H9 (cell line): ENCODE measurements around the gene ZNF865. TPM values are rescaled to one million over a fixed set of nuclear protein-coding genes. Genes with fewer than 3 reads are reported as not detected.

Experiments
- DNase-seq: peaks from one replicate; pipeline ENCODE4 v3.0.0-alpha.2; 2017
- H2AFZ ChIP-seq: one replicate; pipeline ENCODE4 v1.6.1; 2013; ENCODE audit warnings: mild to moderate bottlenecking, low read length, control low read depth, moderate library complexity
- H2AK5ac ChIP-seq: 2 replicates; pipeline ENCODE4 v1.6.1; 2013; ENCODE audit warnings: low read length, control low read depth, mixed read lengths; ENCODE audit not compliant: insufficient read length
- H2BK120ac ChIP-seq: one replicate; pipeline ENCODE4 v1.6.1; 2013; ENCODE audit warnings: low read depth, mild to moderate bottlenecking, low read length, control low read depth, inconsistent platforms; ENCODE audit not compliant: poor library complexity, severe bottlenecking
- H2BK12ac ChIP-seq: 2 replicates; pipeline ENCODE4 v1.6.1; 2013; ENCODE audit warnings: low read length, control low read depth, mixed read lengths, low read depth; ENCODE audit not compliant: insufficient read length
- H2BK15ac ChIP-seq: 2 replicates; pipeline ENCODE4 v1.6.1; 2013; ENCODE audit warnings: low read depth, low read length, control low read depth
- H2BK20ac ChIP-seq: one replicate; pipeline ENCODE4 v1.6.1; 2013; ENCODE audit warnings: low read depth, mild to moderate bottlenecking, low read length, control low read depth, inconsistent platforms; ENCODE audit not compliant: poor library complexity, severe bottlenecking
- H2BK5ac ChIP-seq: 2 replicates; pipeline ENCODE4 v1.6.1; 2013; ENCODE audit warnings: low read length, control low read depth, mixed read lengths; ENCODE audit not compliant: insufficient read length
- H3K14ac ChIP-seq: 2 replicates; pipeline ENCODE4 v1.6.1; 2013; ENCODE audit warnings: low read length, control low read depth; ENCODE audit not compliant: insufficient read depth
- H3K18ac ChIP-seq: 2 replicates; pipeline ENCODE4 v1.6.1; 2013; ENCODE audit warnings: low read depth, mild to moderate bottlenecking, mixed read lengths, low read length, control low read depth; ENCODE audit not compliant: insufficient read length
- H3K23ac ChIP-seq: 2 replicates; pipeline ENCODE4 v1.6.1; 2013; ENCODE audit warnings: low read length, control low read depth, mixed read lengths, low read depth; ENCODE audit not compliant: insufficient read length
- H3K23me2 ChIP-seq: 2 replicates; pipeline ENCODE4 v1.6.1; 2013; ENCODE audit warnings: low read depth, mild to moderate bottlenecking, mixed read lengths, low read length, control low read depth; ENCODE audit not compliant: insufficient read length, poor library complexity, severe bottlenecking
- H3K27ac ChIP-seq: 2 replicates; pipeline ENCODE4 v1.5.1; 2013; ENCODE audit warnings: low read length, control low read depth, mixed read lengths, low read depth; ENCODE audit not compliant: insufficient read length
- H3K27me3 ChIP-seq: 2 replicates; pipeline ENCODE4 v1.6.1; 2013; ENCODE audit warnings: low read length, control low read depth, inconsistent platforms; ENCODE audit not compliant: insufficient read depth
- H3K4ac ChIP-seq: 2 replicates; pipeline ENCODE4 v1.6.1; 2013; ENCODE audit warnings: low read depth, mild to moderate bottlenecking, control low read depth, inconsistent platforms, low read length, moderate library complexity
- H3K4me1 ChIP-seq: 2 replicates; pipeline ENCODE4 v1.6.1; 2013; ENCODE audit warnings: low read length, control low read depth, inconsistent platforms; ENCODE audit not compliant: insufficient read depth
- H3K4me2 ChIP-seq: 2 replicates; pipeline ENCODE4 v1.6.1; 2013; ENCODE audit warnings: low read length, control low read depth, mixed read lengths; ENCODE audit not compliant: insufficient read length, insufficient read depth
- H3K56ac ChIP-seq: 2 replicates; pipeline ENCODE4 v1.6.1; 2013; ENCODE audit warnings: low read depth, mild to moderate bottlenecking, mixed read lengths, low read length, control low read depth; ENCODE audit not compliant: insufficient read length
- H3K79me1 ChIP-seq: 2 replicates; pipeline ENCODE4 v1.6.1; 2013; ENCODE audit warnings: low read depth, mild to moderate bottlenecking, moderate library complexity, low read length, control low read depth, inconsistent platforms; ENCODE audit not compliant: insufficient read depth, poor library complexity, severe bottlenecking
- H3K79me2 ChIP-seq: 2 replicates; pipeline ENCODE4 v1.6.1; 2013; ENCODE audit warnings: low read length, control low read depth, inconsistent platforms; ENCODE audit not compliant: insufficient read depth
- H3K9ac ChIP-seq: 2 replicates; pipeline ENCODE4 v1.6.1; 2013; ENCODE audit warnings: low read length, control low read depth, mixed read lengths; ENCODE audit not compliant: insufficient read length; ENCODE audit errors: extremely low read depth
- H3K9me3 ChIP-seq: one replicate; pipeline ENCODE4 v1.6.1; 2013; ENCODE audit warnings: low read depth, low read length, inconsistent platforms; ENCODE audit not compliant: control insufficient read depth
- H3T11ph ChIP-seq: one replicate; pipeline ENCODE4 v1.6.1; 2013; ENCODE audit warnings: mild to moderate bottlenecking, low read length, control low read depth, inconsistent platforms
- H4K20me1 ChIP-seq: one replicate; pipeline ENCODE4 v1.6.1; 2013; ENCODE audit not compliant: control insufficient read depth, insufficient read length, insufficient read depth
- H4K5ac ChIP-seq: 2 replicates; pipeline ENCODE4 v1.6.1; 2013; ENCODE audit warnings: low read depth, mild to moderate bottlenecking, mixed read lengths, low read length, control low read depth; ENCODE audit not compliant: insufficient read length
- H4K8ac ChIP-seq: replicated peaks from 2 replicates; pipeline ENCODE4 v1.6.1; 2013; ENCODE audit warnings: low read length, control low read depth, mixed read lengths, low read depth; ENCODE audit not compliant: insufficient read length
- H4K91ac ChIP-seq: 2 replicates; pipeline ENCODE4 v1.6.1; 2013; ENCODE audit warnings: low read depth, mild to moderate bottlenecking, moderate library complexity, mixed read lengths, low read length, control low read depth; ENCODE audit not compliant: insufficient read length
- H3K27ac Mint-ChIP-seq, 3 experiments: 2 replicates in 2 of 3; 3 replicates in 1 of 3; pipeline ENCODE4 v1.8.0; 2020 to 2021; ENCODE audit warnings: mixed read lengths in 3 of 3, mild to moderate bottlenecking in 1 of 3, moderate library complexity in 1 of 3
- H3K27me3 Mint-ChIP-seq: 2 replicates; pipeline ENCODE4 v1.8.0; 2021; ENCODE audit warnings: low read depth, mild to moderate bottlenecking, moderate library complexity, mixed read lengths
- H3K36me3 Mint-ChIP-seq, 3 experiments: 2 replicates in 2 of 3; 3 replicates in 1 of 3; pipeline ENCODE4 v1.8.0; 2020 to 2021; ENCODE audit warnings: low read depth in 3 of 3, mixed read lengths in 3 of 3; ENCODE audit not compliant: insufficient read depth in 1 of 3
- H3K4me1 Mint-ChIP-seq, 2 experiments: 2 replicates each; pipeline ENCODE4 v1.8.0; 2020; ENCODE audit warnings: mixed read lengths in 2 of 2
- H3K4me3 Mint-ChIP-seq, 2 experiments: 2 replicates in 1 of 2; 3 replicates in 1 of 2; pipeline ENCODE4 v1.8.0; 2020 to 2021; ENCODE audit warnings: mild to moderate bottlenecking in 2 of 2, mixed read lengths in 2 of 2, moderate library complexity in 1 of 2
- H3K9me3 Mint-ChIP-seq, 2 experiments: 2 replicates in 1 of 2; 3 replicates in 1 of 2; pipeline ENCODE4 v1.8.0; 2020; ENCODE audit warnings: mild to moderate bottlenecking in 2 of 2, mixed read lengths in 2 of 2, moderate library complexity in 1 of 2
- CTCF ChIP-seq: fragments of 200-600 bp; sonication (generic); conservative IDR thresholded peaks from 3 replicates; pipeline ENCODE4 v1.8.0; 2021; ENCODE audit warnings: antibody characterized with exemption, mild to moderate bottlenecking
- WGBS: extraction: QIAGEN DNeasy Blood & Tissue Kit; methylation state at CpG from one replicate; pipeline ENCODE4 v1.1.7; 2013; ENCODE audit warnings: missing lambda C conversion rate, low lambda C conversion rate, mixed read lengths; ENCODE audit not compliant: insufficient read length; ENCODE audit errors: extremely low coverage; 5-methylcytosine and 5-hydroxymethylcytosine counted together
- total RNA-seq: library from RNA; stranded (reverse); gene quantifications from 2 replicates; pipeline ENCODE4 v1.2.1, GENCODE V29; 2021

The ZNF865 gene
- total RNA-seq, 1 experiment from 2014 or later = 14.3 TPM

- peaks cover 2 to 4% of the 10 kb centered on the region in 2 experiments; a peak in 2 of 5 replicates for H3K9me3 Mint-ChIP-seq
Measured at GRCh38 chr19:55600662-55601028, 4.8 kb upstream of the ZNF865 start.

More at GRCh38 chr19:55600662-55601028, 4.8 kb upstream of the ZNF865 start:
- Histone ChIP-seq H4K8ac (no peak overlapping the region), H2BK5ac (no peak overlapping the region), H3K9ac (peak overlapping the region; percentile 33), H3K27me3 (no peaks in the 10 kb centered on the region), H3K56ac (no peak overlapping the region), H2BK12ac (no peak overlapping the region), H3K4me2 (peak overlapping the region; percentile 75), H3T11ph (no peak overlapping the region), H2BK15ac (no peak overlapping the region), H4K20me1 (no peaks in the 10 kb centered on the region), H3K23ac (no peak overlapping the region), H3K79me1 (no peaks in the 10 kb centered on the region), H3K27ac (no peak overlapping the region), H2AK5ac (no peak overlapping the region), H3K14ac (no peak overlapping the region), H3K79me2 (no peaks in the 10 kb centered on the region), H3K18ac (peak overlapping the region; percentile 54), H4K5ac (no peak overlapping the region), H2AFZ (no peak overlapping the region), H3K23me2 (peaks cover 4% of the 10 kb centered on the region), H3K4me1 (peaks cover 2% of the 10 kb centered on the region; the same call in 1 of the 2 replicates), H2BK120ac (no peak overlapping the region), H3K4ac (no peak overlapping the region), H3K9me3 (no peaks in the 10 kb centered on the region), H4K91ac (no peak overlapping the region), H2BK20ac (no peak overlapping the region)
- no peak for DNase-seq
- no peak for TF ChIP-seq CTCF
- WGBS = no CpG with 5 or more reads among the region's 15 CpGs
- peaks cover 15 to 21% (median 18%) of the 10 kb centered on the region in 3 experiments; a peak in 6 of 7 replicates for H3K36me3 Mint-ChIP-seq
- H3K4me3 Mint-ChIP-seq = peak overlapping the region; percentile 57 to 78
- H3K27me3 Mint-ChIP-seq = no peaks in the 10 kb centered on the region
- no peak overlapping the region; a peak in 1 of 7 replicates for H3K27ac Mint-ChIP-seq
- H3K4me1 Mint-ChIP-seq = peaks cover 29 to 39% of the 10 kb centered on the region in 2 experiments
